GM08714 (cell line): ENCODE measurements around the gene HAPLN1.
"Not testable (repeated sequence)": the region's sequence is repeated elsewhere in the genome, so short reads cannot be mapped to it uniquely, and the experiment has no call there.

Experiments used
- H3K4me3 ChIP-seq: fragments of 200-500 bp; sonication (Bioruptor generic); 2 replicates; pipeline ENCODE4 v1.5.1; 2014; ENCODE audit warnings: mild to moderate bottlenecking, low read length, inconsistent platforms
- ZNF274 ChIP-seq: IDR thresholded peaks from 2 replicates; pipeline ENCODE4 v1.6.1; 2012; ENCODE audit warnings: mild to moderate bottlenecking, low read depth, low read length

HAPLN1 gene

DNA sequence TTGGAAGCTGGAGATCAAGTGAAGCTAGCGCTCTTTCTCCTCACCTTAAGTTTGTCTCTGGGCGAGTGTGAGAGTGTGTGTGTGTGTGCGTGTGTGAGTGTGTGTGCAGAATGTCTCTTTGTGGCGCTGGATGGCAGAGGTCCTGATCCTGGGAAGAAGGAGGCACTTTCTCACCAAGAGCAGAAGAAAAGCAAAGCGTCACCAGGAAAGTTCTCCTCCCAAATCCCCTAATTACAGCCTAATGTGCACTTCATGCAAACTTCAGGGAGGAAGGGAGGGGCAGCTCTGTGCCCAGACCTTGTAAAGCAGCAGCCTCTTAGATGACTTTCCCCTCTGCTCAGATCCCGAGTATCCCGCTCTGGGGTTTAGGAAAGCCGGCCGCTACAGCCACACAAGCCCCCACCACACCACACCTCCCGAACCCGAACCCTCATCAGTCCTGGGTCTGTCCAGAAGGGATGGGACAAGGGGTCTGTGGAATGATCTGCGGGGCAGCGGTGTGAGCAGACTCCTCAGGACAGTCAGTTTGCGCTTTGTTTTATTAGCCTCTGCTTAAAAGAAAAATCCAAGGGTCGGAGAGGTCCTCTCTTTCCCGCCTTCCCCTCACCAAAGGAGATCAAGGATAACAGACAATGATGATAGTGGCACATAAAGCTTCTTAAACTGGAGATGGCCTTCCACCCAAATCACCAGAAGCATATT, at the start of gene HAPLN1:
TSS of gene HAPLN1 (minus strand) at position 20 of the 702 bp plus-strand sequence. CDS start 47,332 bp downstream, outside the sequence.
- H3K4me3 ChIP-seq = no peak within 1 kb of the TSS
- TF ChIP-seq ZNF274 = no peak

DNA sequence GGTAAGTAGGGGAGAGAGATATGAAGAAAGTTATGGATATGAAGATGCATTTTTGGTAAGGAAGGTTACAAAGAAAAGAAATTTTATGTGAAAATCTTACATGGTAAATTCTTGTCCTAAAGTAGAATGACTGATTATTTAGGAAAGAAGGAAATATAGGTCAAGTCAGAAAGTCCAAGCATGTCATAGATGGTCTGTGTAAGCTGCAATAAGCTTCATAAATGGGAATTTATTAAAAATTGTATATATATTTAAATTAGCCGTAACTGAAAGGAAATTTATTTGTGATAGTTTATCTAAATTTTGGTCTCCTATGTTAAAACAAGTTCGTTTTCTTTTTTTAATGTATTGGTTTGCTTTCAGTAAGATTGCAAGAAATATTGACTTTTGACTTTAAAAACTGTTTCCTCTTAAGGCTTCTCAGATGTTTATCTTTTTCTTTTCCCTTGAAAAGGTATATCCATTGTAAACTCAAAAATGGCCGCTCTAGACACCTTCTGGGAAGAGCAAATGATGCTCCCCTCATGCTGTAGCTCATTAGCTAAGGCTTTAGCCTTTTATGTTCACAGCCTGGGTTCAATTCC, 46.8 kb upstream of the HAPLN1 start:
- H3K4me3 ChIP-seq = no peak overlapping the region
- TF ChIP-seq ZNF274 = no peak

DNA sequence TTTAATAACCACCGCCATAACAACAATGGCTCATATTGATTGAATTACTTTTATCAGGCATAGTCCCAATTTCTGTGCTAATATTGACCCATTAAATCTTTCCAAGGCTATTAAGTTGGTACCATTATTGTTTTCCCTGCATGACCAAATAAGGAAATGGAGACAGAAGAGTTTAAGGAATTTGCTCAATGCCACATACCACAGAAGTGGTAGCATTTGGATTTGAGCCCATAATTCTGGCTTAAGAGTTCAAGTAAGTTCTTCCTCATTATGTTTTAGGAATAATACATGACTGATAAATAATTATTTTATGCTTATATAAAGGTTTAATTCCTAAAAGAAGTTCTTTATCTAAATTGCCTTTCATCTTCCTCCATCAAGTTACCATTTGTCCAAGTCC, 43.4 kb upstream of the HAPLN1 start:
- H3K4me3 ChIP-seq = no peak overlapping the region
- TF ChIP-seq ZNF274 = no peak

DNA sequence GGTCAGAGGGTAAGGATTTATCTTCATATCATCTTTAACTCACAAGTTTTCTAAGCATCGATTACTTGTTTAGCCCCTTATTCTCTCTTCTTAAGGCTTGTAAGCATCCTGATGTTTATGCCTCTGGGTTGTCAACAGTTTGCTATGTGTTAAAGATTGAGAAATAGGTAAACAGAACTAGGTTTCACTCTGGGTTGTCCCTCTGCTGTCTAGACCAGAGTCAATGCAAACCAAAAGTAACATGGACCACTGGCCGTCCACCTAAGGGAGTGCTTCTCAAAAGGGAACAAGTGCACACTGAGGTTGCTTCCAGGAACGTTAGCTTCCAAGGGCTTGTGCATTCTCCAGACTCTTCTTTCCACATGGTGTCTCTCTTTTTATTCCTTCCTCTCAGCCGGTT, 39.9 kb upstream of the HAPLN1 start:
- TF ChIP-seq ZNF274 = no peak
- H3K4me3 ChIP-seq = no peak overlapping the region

DNA sequence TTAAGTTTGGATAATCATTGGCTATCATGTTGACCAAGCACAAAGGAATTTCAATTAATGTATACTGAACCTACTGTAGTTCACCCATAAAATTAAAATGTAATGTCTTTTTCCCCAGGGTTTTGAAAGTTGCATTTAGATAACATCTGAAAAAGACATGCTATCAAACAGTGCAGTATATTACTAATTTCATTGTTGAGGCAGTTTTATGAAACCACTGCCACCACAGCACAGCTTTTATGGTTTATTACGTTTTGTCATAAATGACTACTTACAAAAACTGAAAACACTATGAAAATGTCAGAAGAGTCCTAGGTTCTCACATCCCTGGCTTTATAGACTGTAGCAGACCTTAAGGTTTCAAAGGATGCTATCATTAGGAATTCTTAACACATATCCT, 32.0 kb upstream of the HAPLN1 start:
- TF ChIP-seq ZNF274 = no peak
- H3K4me3 ChIP-seq = no peak overlapping the region

DNA sequence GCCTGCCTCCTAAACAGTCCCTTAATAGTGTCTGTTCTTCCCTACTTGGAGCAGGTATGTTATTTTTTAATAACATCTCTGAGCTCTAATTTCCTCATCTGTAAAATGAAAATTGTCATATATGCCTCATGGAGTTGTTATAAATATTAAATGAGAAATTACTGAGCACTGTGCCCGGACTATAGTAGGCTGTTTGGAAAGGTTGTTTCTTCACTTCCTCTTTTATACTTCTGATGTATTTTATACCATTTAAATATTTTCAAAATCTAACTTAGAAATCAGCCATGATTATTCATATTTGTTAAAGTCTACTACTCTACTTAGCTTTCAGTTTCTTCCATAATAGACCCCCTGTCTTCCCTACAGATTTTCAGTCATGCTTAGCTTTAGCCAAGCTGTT, 30.5 kb upstream of the HAPLN1 start:
- no peak overlapping the region for H3K4me3 ChIP-seq
- TF ChIP-seq ZNF274 = no peak

DNA sequence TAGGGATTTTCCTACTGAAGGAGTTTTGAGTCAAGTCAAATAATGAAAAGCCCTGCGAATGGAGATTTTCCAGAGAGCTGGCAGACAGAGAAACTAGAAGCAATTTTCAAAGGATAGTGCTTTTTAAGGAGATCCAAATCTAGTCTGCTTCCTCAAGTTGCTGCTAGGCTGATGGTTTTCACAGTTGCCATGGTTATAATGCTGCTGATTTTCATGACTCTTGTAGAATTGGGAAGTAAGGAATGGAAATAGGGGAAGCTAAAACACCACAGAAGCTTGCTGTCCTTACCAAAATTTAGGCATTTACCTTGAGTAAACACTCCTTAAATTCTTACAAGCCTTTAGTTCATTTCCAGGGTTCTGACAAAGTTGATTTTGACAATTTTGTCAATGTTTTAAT, 30.1 kb upstream of the HAPLN1 start:
- H3K4me3 ChIP-seq = no peak overlapping the region
- TF ChIP-seq ZNF274 = no peak

DNA sequence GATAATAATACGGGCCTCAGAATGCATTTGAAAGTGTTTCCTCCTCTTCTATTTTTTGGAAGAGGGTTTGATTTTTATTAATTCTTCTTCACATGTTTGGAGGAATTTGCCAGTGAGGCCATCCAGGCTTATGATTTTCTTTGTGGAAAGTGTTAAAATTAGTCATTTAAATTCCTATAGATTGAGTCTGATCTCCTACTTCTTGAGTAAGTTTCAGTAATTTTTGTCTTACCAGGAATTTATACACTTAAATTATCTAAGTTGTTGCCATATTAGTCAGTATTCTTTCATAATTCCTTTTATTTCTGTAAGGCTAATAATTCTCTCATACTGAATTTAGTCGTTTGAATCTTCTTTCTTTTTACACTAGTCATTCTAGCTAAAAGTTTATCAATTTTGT, 25.2 kb upstream of the HAPLN1 start:
- H3K4me3 ChIP-seq = no peak overlapping the region
- no peak for TF ChIP-seq ZNF274

DNA sequence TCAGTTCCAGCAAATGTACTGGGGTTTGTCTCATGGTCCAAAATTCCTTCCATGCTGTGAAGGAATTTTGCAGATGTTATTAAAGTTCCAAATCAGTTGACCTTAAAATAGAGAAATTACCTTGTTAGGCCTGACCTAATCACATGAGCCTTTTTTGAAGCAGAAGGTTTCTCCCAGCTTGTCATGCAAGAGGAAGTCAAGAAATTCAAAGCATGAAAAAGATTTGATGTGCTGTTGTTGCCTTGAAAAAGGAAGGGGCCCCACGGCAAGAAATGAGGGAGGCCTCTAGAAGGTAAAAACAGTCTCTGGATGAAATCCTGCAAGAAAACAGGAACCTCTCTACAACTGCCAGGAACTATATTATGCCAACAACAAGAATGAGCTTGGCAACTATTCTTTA, 24.2 kb upstream of the HAPLN1 start:
- no peak for TF ChIP-seq ZNF274

DNA sequence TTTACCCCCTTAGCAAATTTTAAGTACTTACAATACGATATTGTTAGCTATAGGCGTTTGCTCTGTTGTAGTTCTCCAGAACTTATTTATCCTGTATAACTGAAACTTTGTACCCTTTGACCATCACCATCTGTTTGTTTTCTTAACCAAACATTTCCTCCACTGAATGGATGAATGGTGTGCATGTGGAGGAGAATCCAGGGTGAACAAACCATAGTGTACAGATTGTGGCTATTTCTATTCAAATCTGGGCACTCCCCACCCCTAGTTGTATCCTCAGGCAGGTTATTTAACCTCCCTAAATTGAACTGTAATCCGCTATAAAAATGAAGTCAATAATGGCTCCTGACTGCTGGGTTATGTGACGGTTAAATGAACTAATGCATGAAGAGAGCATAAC, 21.4 kb upstream of the HAPLN1 start:
- TF ChIP-seq ZNF274 = no peak
- no peak overlapping the region for H3K4me3 ChIP-seq

More for the DNA sequence above, 24.2 kb upstream of the HAPLN1 start:
- no peak overlapping the region for H3K4me3 ChIP-seq

DNA sequence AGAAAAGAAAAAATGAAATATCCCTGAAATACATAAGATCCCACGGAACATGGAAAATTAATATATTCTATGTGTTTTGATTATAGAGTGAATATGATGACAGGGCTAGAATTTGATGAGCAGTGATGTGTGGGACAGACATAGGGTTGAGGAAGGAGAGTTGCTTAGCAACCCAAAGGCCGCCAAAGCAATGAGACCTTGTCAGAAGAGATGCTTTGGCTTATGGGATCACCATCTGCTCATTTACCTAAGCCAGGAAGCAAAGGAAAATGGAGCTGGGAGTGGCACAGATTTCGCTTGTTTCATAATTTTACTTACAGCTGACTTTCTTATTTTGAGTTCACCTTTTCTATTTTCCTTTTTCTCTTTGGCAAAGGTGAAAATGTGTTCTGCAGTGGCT, 20.9 kb upstream of the HAPLN1 start:
- H3K4me3 ChIP-seq = no peak overlapping the region
- no peak for TF ChIP-seq ZNF274

DNA sequence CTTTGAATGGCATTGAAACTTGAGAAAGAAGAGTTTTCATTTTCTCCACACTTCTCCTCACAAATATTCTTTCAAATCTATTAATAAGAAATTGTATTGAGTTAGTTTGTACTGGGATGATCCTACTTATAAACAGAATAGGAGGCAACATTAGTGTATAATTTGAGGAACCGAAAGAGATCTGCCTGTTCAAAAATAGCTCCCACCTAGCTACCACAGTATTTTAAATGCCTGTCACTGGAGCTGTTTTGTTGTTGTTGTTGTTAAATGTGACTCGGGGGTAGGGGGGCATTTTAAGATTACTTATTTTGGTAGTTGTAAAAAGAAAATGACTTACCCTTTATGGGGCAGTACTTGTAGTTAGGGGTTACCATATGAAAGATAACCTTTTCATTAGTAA, 20.1 kb upstream of the HAPLN1 start:
- no peak for TF ChIP-seq ZNF274
- no peak overlapping the region for H3K4me3 ChIP-seq

DNA sequence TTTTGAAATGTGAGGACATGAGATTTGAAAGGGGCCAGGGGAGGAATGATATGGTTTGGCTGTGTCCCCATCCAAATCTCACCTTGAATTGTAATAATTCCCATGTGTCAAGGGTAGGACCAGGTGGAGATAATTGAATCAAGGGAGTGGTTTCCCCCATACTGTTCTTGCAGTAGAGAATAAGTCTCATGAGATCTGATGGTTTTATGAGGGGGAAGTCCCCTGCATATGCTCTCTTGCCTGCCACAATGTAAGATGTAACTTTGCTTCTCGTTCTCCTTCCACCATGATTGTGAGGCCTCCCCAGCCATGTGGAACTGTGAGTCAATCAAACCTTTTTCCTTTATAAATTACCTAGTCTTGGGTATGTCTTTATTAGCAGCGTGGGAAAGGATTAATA, 15.5 kb upstream of the HAPLN1 start:
- not testable (repeated sequence) for H3K4me3 ChIP-seq

DNA sequence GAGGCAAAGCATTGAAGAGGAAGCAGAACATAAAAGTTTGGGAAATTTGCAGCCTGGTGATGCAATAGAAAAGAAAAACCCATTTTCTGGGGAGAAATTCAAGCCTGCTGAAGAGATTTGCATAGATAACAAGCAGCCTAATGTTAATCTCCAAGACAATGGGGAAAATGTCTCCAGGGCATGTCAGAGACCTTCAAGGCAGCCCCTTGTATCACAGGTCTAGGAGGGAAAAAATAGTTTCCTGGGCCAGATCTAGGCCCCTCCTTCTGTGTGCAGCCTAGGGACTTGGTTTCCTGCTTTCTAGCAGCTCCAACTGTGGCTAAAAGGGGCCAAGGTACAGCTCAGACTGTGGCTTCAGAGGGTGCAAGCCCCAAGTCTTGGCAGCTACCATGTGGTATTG, 14.4 kb upstream of the HAPLN1 start:
- not testable (repeated sequence) for H3K4me3 ChIP-seq

DNA sequence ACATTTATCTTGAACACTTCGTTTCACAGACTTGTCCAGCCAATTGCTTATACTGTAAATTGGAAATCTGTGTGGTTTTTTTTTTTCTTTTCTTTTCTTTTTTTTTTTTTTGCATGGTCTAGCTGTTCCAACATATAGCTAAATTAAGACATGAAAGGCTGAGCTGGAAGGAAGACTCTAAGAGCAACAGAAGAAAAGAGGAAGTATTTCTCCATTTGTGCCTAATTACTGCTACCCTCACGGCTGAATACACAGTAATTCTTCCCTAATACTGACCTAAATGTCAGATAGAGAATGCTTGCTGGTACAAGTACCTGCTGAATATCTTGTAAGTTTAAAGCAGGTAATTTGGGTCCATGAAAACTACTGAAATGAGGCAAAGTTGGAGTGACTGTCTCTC, 11.0 kb upstream of the HAPLN1 start:
- no peak for TF ChIP-seq ZNF274

DNA sequence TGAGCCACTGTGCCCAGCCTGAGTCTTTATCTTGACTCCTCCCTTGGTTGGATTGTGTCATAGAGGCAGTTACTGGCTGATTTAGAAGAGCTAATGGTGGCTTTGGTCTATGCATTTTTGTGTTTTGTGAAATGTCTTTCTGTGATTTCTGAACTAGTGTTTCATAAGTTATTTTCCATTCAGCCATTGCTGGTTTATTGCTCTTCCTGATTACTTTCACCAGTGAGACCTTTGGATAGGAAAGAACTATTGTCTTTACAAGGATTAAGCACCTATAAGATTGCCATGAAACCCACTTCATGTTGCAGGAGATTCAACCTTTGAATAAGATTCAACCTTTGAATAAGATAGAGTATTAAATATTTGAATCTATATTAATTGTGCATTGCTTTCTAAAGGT, 8.7 kb upstream of the HAPLN1 start:
- no peak overlapping the region for H3K4me3 ChIP-seq
- no peak for TF ChIP-seq ZNF274

More for the DNA sequence above, 11.0 kb upstream of the HAPLN1 start:
- no peak overlapping the region for H3K4me3 ChIP-seq
